ENCODE results near the gene SGO2. TPM values are rescaled to one million over a fixed set of nuclear protein-coding genes. Genes with fewer than 3 reads are reported as not detected.

SGO2 gene
- total and polyA plus RNA-seq, 10 of the 15 experiments (the other 5 are each of a cell fraction or from before 2014, with no cell fraction given): 15.8 to 55.2 (median 24.3) TPM

- ATAC-seq (no peak), DNase-seq (ENCODE audit: low read depth, low spot score) (no peak), FAIRE-seq (no peak)
- ChIA-PET CTCF (interaction anchor here (1.4 kb wide), 1 partner anchor 21 kb away, joined by 3 read pairs; no protein-coding TSS in a partner anchor), SMC1A (ENCODE audit: uncharacterized antibody, unreplicated experiment) (no interaction called here), POLR2A (no interaction called here), RAD21 (ENCODE audit: unreplicated experiment) (no interaction called here)
- WGBS (ENCODE audit: insufficient coverage, insufficient replicate concordance, low lambda C conversion rate, missing lambda C conversion rate): 90% methylated on average over 3 of the region's 3 CpGs
- Histone ChIP-seq H3K4me2 (ENCODE audit: control insufficient read depth, insufficient read depth) (no peak overlapping the region), H4K20me1 (ENCODE audit: control insufficient read depth, insufficient read depth) (no peaks in the 10 kb centered on the region), H3K27ac (ENCODE audit: control insufficient read depth, insufficient read depth) (no peak overlapping the region), H3K9me3 (replicated peaks; ENCODE audit: control insufficient read depth, insufficient read depth, low read length) (no peaks in the 10 kb centered on the region), H3K4me1 (ENCODE audit: control insufficient read depth, insufficient read depth, low read length) (no peaks in the 10 kb centered on the region), H2AFZ (ENCODE audit: control insufficient read depth, low read depth, low read length) (no peak overlapping the region), H3K9ac (ENCODE audit: control insufficient read depth, insufficient read depth, low read length) (no peak overlapping the region), H3K79me2 (ENCODE audit: control insufficient read depth, insufficient read depth, low read length) (no peaks in the 10 kb centered on the region), H3K4me3 (no peak overlapping the region), H3K27me3 (replicated peaks in 1 of 2; ENCODE audit: control insufficient read depth in 2 of 2, insufficient read depth in 2 of 2, low read length in 1 of 2) (no peaks in the 10 kb centered on the region; a peak in 1 of 4 replicates), H3K36me3 (ENCODE audit: control insufficient read depth in 2 of 2, insufficient read depth in 2 of 2, low read length in 1 of 2) (no peaks in the 10 kb centered on the region)
- no TSS peak for BruUV-seq (replicated peaks)
- TF ChIP-seq MAX (IDR thresholded peaks at IDR 0.05; ENCODE audit: low read depth, low read length) (no peak), NFXL1 (IDR thresholded peaks at IDR 0.05; ENCODE audit: borderline replicate concordance) (no peak), SRF (IDR thresholded peaks at IDR 0.05; ENCODE audit: low read depth in 2 of 2, low read length in 2 of 2) (no peak), ETV6 (conservative IDR thresholded peaks at IDR 0.05 in 1 of 2, IDR thresholded peaks at IDR 0.05 in 1 of 2; ENCODE audit: borderline replicate concordance in 1 of 2, low read depth in 1 of 2) (no peak)
- intact Hi-C loops (cut with micrococcal nuclease; ENCODE audit: unreplicated experiment) (no loop called here), in situ Hi-C loops (cut with MboI) (no loop called here)
These were observed 98.7 kb downstream of the SGO2 start for GRCh38 chr2:200624658-200625057.

GRCh38 chr2:200625282-200625681 lies 99.3 kb downstream of the SGO2 start:
- FAIRE-seq (no peak), DNase-seq (ENCODE audit: low read depth, low spot score) (no peak), ATAC-seq (no peak)
- no peaks in the 10 kb centered on the region for H4K20me1 ChIP-seq (ENCODE audit: control insufficient read depth, insufficient read depth)
- ChIA-PET SMC1A (ENCODE audit: uncharacterized antibody, unreplicated experiment) (interaction anchor here (1.2 to 2.0 kb wide), 2 partner anchors 8 to 443 kb away, joined by 3 to 6 read pairs; no protein-coding TSS in a partner anchor), RAD21 (ENCODE audit: unreplicated experiment) (no interaction called here), POLR2A (no interaction called here), CTCF (interaction anchor here (1.4 kb wide), 1 partner anchor 20 kb away, joined by 3 read pairs; no protein-coding TSS in a partner anchor)
- H3K79me2 ChIP-seq (ENCODE audit: control insufficient read depth, insufficient read depth, low read length): no peaks in the 10 kb centered on the region
- H3K9me3 ChIP-seq (replicated peaks; ENCODE audit: control insufficient read depth, insufficient read depth, low read length): no peaks in the 10 kb centered on the region
- H3K9ac ChIP-seq (ENCODE audit: control insufficient read depth, insufficient read depth, low read length): no peak overlapping the region
- in situ Hi-C loops (cut with MboI): no loop called here
- no peaks in the 10 kb centered on the region for H3K4me1 ChIP-seq (ENCODE audit: control insufficient read depth, insufficient read depth, low read length)
- no peak overlapping the region for H3K27ac ChIP-seq (ENCODE audit: control insufficient read depth, insufficient read depth)
- no peak overlapping the region for H2AFZ ChIP-seq (ENCODE audit: control insufficient read depth, low read depth, low read length)
- H3K4me3 ChIP-seq: no peak overlapping the region
- intact Hi-C loops (cut with micrococcal nuclease; ENCODE audit: unreplicated experiment): no loop called here
- no peak overlapping the region for H3K4me2 ChIP-seq (ENCODE audit: control insufficient read depth, insufficient read depth)
- no peaks in the 10 kb centered on the region; a peak in 1 of 4 replicates for H3K27me3 ChIP-seq (replicated peaks in 1 of 2; ENCODE audit: control insufficient read depth in 2 of 2, insufficient read depth in 2 of 2, low read length in 1 of 2)
- no TSS peak for BruUV-seq (replicated peaks)
- H3K36me3 ChIP-seq (ENCODE audit: control insufficient read depth in 2 of 2, insufficient read depth in 2 of 2, low read length in 1 of 2): no peaks in the 10 kb centered on the region
- 65% methylated on average over 2 of the region's 2 CpGs for WGBS (ENCODE audit: insufficient coverage, insufficient replicate concordance, low lambda C conversion rate, missing lambda C conversion rate)
- no peak for TF ChIP-seq NR2C1 (IDR thresholded peaks at IDR 0.05)
- TF ChIP-seq MEF2A (IDR thresholded peaks at IDR 0.05; ENCODE audit: insufficient read depth, low read depth, low read length): no peak
- no peak for TF ChIP-seq CTCF (IDR thresholded peaks at IDR 0.05 in 2 of 3, conservative IDR thresholded peaks at IDR 0.05 in 1 of 3; ENCODE audit: control insufficient read depth in 2 of 3, extremely low read depth in 1 of 3, insufficient read depth in 1 of 3, low read depth in 3 of 3, low read length in 3 of 3)
- no peak for TF ChIP-seq POLR2AphosphoS2 (IDR thresholded peaks at IDR 0.05; ENCODE audit: low read depth, low read length)
- TF ChIP-seq BCL11A (IDR thresholded peaks at IDR 0.05; ENCODE audit: low read depth, low read length): no peak
- no peak for TF ChIP-seq E2F8 (IDR thresholded peaks at IDR 0.05; ENCODE audit: low read depth, partially characterized antibody)
- TF ChIP-seq SMAD5 (IDR thresholded peaks at IDR 0.05; ENCODE audit: low read depth): no peak
- TF ChIP-seq CHD1 (IDR thresholded peaks at IDR 0.05; ENCODE audit: low read depth, low read length): no peak
- no peak for TF ChIP-seq TBL1XR1 (IDR thresholded peaks at IDR 0.05; ENCODE audit: low read depth, low read length)

All from GM12878 (cell line).